PFSK-1 (cell line): ENCODE results near the gene KRTAP9-6.

ENCODE experiments used
- FOXP2 ChIP-seq: optimal IDR thresholded peaks from 2 replicates; pipeline ENCODE3; 2011; ENCODE audit warnings: borderline replicate concordance, control low read depth, inconsistent platforms; ENCODE audit not compliant: insufficient read depth; ENCODE audit errors: extremely low read length, extremely low read depth
- POLR2AphosphoS5 ChIP-seq: IDR thresholded peaks from 2 replicates; pipeline ENCODE4 v1.6.1; 2012; ENCODE audit warnings: low read depth, mild to moderate bottlenecking, control low read depth, low read length, moderate library complexity
- REST ChIP-seq, 2 experiments: IDR thresholded peaks; 2 replicates each; pipeline versions ENCODE4 v1.6.1 to v1.8.0; 2011 to 2012; ENCODE audit warnings: low read depth in 2 of 2, low read length in 2 of 2, control low read depth in 1 of 2, inconsistent platforms in 1 of 2, mild to moderate bottlenecking in 1 of 2, moderate library complexity in 1 of 2; ENCODE audit not compliant: insufficient read depth in 1 of 2
- SIN3A ChIP-seq: IDR thresholded peaks from 2 replicates; pipeline ENCODE4 v1.6.1; 2012; ENCODE audit warnings: mild to moderate bottlenecking, low read length, moderate library complexity, borderline replicate concordance; ENCODE audit not compliant: insufficient read depth
- TAF1 ChIP-seq: IDR thresholded peaks from 2 replicates; pipeline ENCODE4 v1.6.1; 2012; ENCODE audit warnings: low read length, control low read depth, borderline replicate concordance; ENCODE audit not compliant: insufficient read depth

Gene KRTAP9-6

GRCh38 chr17:41298458-41299135, 33.4 kb downstream of the KRTAP9-6 start:
- TF ChIP-seq REST (IDR thresholded peaks at IDR 0.05; ENCODE audit: insufficient read depth in 1 of 2, low read depth in 2 of 2, low read length in 2 of 2): no peak
- TF ChIP-seq POLR2AphosphoS5: no peak
- TF ChIP-seq FOXP2: no peak

GRCh38 chr17:41301204-41301790, 36.1 kb downstream of the KRTAP9-6 start:
- TF ChIP-seq POLR2AphosphoS5: no peak
- TF ChIP-seq SIN3A: no peak
- TF ChIP-seq TAF1: no peak
- no peak for TF ChIP-seq REST (IDR thresholded peaks at IDR 0.05; ENCODE audit: insufficient read depth in 1 of 2, low read depth in 2 of 2, low read length in 2 of 2)
- no peak for TF ChIP-seq FOXP2

GRCh38 chr17:41301916-41302901, 37.0 kb downstream of the KRTAP9-6 start, which contains the start of gene KRTAP29-1:
Gene KRTAP29-1 (minus strand): TSS chr17:41302851. CDS start chr17:41302851, 0 bp downstream.
- TF ChIP-seq SIN3A: no peak
- no peak for TF ChIP-seq FOXP2
- no peak for TF ChIP-seq POLR2AphosphoS5
- no peak for TF ChIP-seq TAF1
- no peak for TF ChIP-seq REST (IDR thresholded peaks at IDR 0.05; ENCODE audit: insufficient read depth in 1 of 2, low read depth in 2 of 2, low read length in 2 of 2)

- TF ChIP-seq POLR2AphosphoS5 (no peak), TAF1 (no peak), FOXP2 (no peak), REST (IDR thresholded peaks at IDR 0.05; ENCODE audit: insufficient read depth in 1 of 2, low read depth in 2 of 2, low read length in 2 of 2) (no peak), SIN3A (no peak)
Observed at GRCh38 chr17:41302981-41303380, 37.8 kb downstream of the KRTAP9-6 start.
